ENCODE measurements around the gene SLC20A1.

SLC20A1 gene

GRCh38 chr2:112640800-112641675, 4.7 kb upstream of the SLC20A1 start:
- no peak overlapping the region for H3K4me2 ChIP-seq (ENCODE audit: insufficient read depth, low read length)
- H3K27me3 ChIP-seq (ENCODE audit: insufficient read depth, low read length, poor library complexity): no peaks in the 10 kb centered on the region
- H3K4me1 ChIP-seq (ENCODE audit: insufficient read depth, low read length): peaks cover 11% of the 10 kb centered on the region
- H3K79me2 ChIP-seq (ENCODE audit: insufficient read depth, low read length): peaks cover 7% of the 10 kb centered on the region
- no peak for TF ChIP-seq EZH2 (IDR thresholded peaks at IDR 0.05; ENCODE audit: borderline replicate concordance, low read depth, low read length, severe bottlenecking)
- no peak for TF ChIP-seq CTCF (IDR thresholded peaks at IDR 0.05; ENCODE audit: borderline replicate concordance, extremely low read depth, low read length, poor library complexity, severe bottlenecking)
- no peaks in the 10 kb centered on the region for H4K20me1 ChIP-seq (ENCODE audit: insufficient read depth, low read length)
- no peak for ATAC-seq (ENCODE audit: insufficient read depth, low read depth)
- H3K27ac ChIP-seq (ENCODE audit: low read length): no peak overlapping the region
- no peak overlapping the region for H3K9ac ChIP-seq (ENCODE audit: low read depth, low read length)
- H2AFZ ChIP-seq (ENCODE audit: low read depth, low read length): no peak overlapping the region
- no peaks in the 10 kb centered on the region; the same call in 1 of the 2 replicates for H3K36me3 ChIP-seq (ENCODE audit: insufficient read depth, low read length)
- H3K4me3 ChIP-seq (ENCODE audit: low read depth in 1 of 2, low read length in 2 of 2): no peak overlapping the region
- no peak for DNase-seq
- H3K9me3 ChIP-seq (ENCODE audit: insufficient read depth, low read length, severe bottlenecking): no peaks in the 10 kb centered on the region

GRCh38 chr2:112641701-112642100, 4.0 kb upstream of the SLC20A1 start:
- no peak overlapping the region for H3K27ac ChIP-seq (ENCODE audit: low read length)
- peaks cover 1% of the 10 kb centered on the region for H3K36me3 ChIP-seq (ENCODE audit: insufficient read depth, low read length)
- peaks cover 14% of the 10 kb centered on the region for H3K79me2 ChIP-seq (ENCODE audit: insufficient read depth, low read length)
- no peaks in the 10 kb centered on the region for H3K27me3 ChIP-seq (ENCODE audit: insufficient read depth, low read length, poor library complexity)
- H2AFZ ChIP-seq (ENCODE audit: low read depth, low read length): no peak overlapping the region
- no peak for DNase-seq
- H3K4me2 ChIP-seq (ENCODE audit: insufficient read depth, low read length): no peak overlapping the region
- no peak for ATAC-seq (ENCODE audit: insufficient read depth, low read depth)
- no peaks in the 10 kb centered on the region; the same call in 1 of the 2 replicates for H4K20me1 ChIP-seq (ENCODE audit: insufficient read depth, low read length)
- TF ChIP-seq EZH2 (IDR thresholded peaks at IDR 0.05; ENCODE audit: borderline replicate concordance, low read depth, low read length, severe bottlenecking): no peak
- no peak for TF ChIP-seq CTCF (IDR thresholded peaks at IDR 0.05; ENCODE audit: borderline replicate concordance, extremely low read depth, low read length, poor library complexity, severe bottlenecking)
- H3K4me3 ChIP-seq (ENCODE audit: low read depth in 1 of 2, low read length in 2 of 2): no peak overlapping the region
- no peaks in the 10 kb centered on the region for H3K9me3 ChIP-seq (ENCODE audit: insufficient read depth, low read length, severe bottlenecking)
- no peak overlapping the region for H3K9ac ChIP-seq (ENCODE audit: low read depth, low read length)
- H3K4me1 ChIP-seq (ENCODE audit: insufficient read depth, low read length): peaks cover 12% of the 10 kb centered on the region

GRCh38 chr2:112642561-112642960, 3.2 kb upstream of the SLC20A1 start:
- no peak for TF ChIP-seq EZH2 (IDR thresholded peaks at IDR 0.05; ENCODE audit: borderline replicate concordance, low read depth, low read length, severe bottlenecking)
- TF ChIP-seq CTCF (IDR thresholded peaks at IDR 0.05; ENCODE audit: borderline replicate concordance, extremely low read depth, low read length, poor library complexity, severe bottlenecking): no peak
- Histone ChIP-seq H3K27ac (ENCODE audit: low read length) (no peak overlapping the region), H3K4me1 (ENCODE audit: insufficient read depth, low read length) (peaks cover 21% of the 10 kb centered on the region)

More at GRCh38 chr2:112642561-112642960, 3.2 kb upstream of the SLC20A1 start:
- H3K27me3 ChIP-seq (ENCODE audit: insufficient read depth, low read length, poor library complexity): no peaks in the 10 kb centered on the region
- no peak overlapping the region for H3K4me2 ChIP-seq (ENCODE audit: insufficient read depth, low read length)
- no peaks in the 10 kb centered on the region for H3K9me3 ChIP-seq (ENCODE audit: insufficient read depth, low read length, severe bottlenecking)
- H3K79me2 ChIP-seq (ENCODE audit: insufficient read depth, low read length): peaks cover 22% of the 10 kb centered on the region
- no peak overlapping the region for H3K9ac ChIP-seq (ENCODE audit: low read depth, low read length)
- no peak for ATAC-seq (ENCODE audit: insufficient read depth, low read depth)
- no peak overlapping the region for H2AFZ ChIP-seq (ENCODE audit: low read depth, low read length)
- no peak overlapping the region for H3K4me3 ChIP-seq (ENCODE audit: low read depth in 1 of 2, low read length in 2 of 2)
- DNase-seq: no peak
- peaks cover 10% of the 10 kb centered on the region for H3K36me3 ChIP-seq (ENCODE audit: insufficient read depth, low read length)
- no peaks in the 10 kb centered on the region; the same call in 1 of the 2 replicates for H4K20me1 ChIP-seq (ENCODE audit: insufficient read depth, low read length)

Measured in DND-41 (cell line).